Activated B cell treated with CpG ODN at 0.5 μM for 24 hours (primary cell): Measurements from ENCODE around the gene CAMKMT. TPM values are rescaled to one million over a fixed set of nuclear protein-coding genes. Genes with fewer than 3 reads are reported as not detected.

Source experiments
- ATAC-seq: fragments of 200-7000 bp; cut with Tn5 transposase; one replicate; pipeline ENCODE4 v1.10.0; 2021; ENCODE audit warnings: low read depth, mild to moderate bottlenecking, moderate library complexity
- CTCF ChIA-PET: fragments of 350-600 bp; sonication (Branson Sonifier 250); formaldehyde crosslinking; loops from one replicate; lab custom pipeline; 2021; ENCODE audit warnings: antibody characterized with exemption; lab: Charles Lee
- POLR2A ChIA-PET: fragments of 350-600 bp; sonication (Branson Sonifier 250); formaldehyde crosslinking; loops from one replicate; lab custom pipeline; 2021; ENCODE audit warnings: antibody characterized with exemption; lab: Charles Lee
- DNase-seq: peaks from one replicate; pipeline ENCODE4 v3.0.0; 2022
- H3K27ac Mint-ChIP-seq: one replicate; pipeline ENCODE4 v1.8.0; 2020; ENCODE audit warnings: mixed read lengths
- H3K27me3 Mint-ChIP-seq: one replicate; pipeline ENCODE4 v1.8.0; 2021; ENCODE audit warnings: mixed read lengths
- H3K36me3 Mint-ChIP-seq: one replicate; pipeline ENCODE4 v1.8.0; 2021; ENCODE audit warnings: low read depth, mixed read lengths
- H3K4me1 Mint-ChIP-seq: one replicate; pipeline ENCODE4 v1.8.0; 2021; ENCODE audit warnings: mixed read lengths
- H3K4me3 Mint-ChIP-seq: one replicate; pipeline ENCODE4 v1.8.0; 2020; ENCODE audit warnings: mild to moderate bottlenecking, mixed read lengths
- H3K9me3 Mint-ChIP-seq: one replicate; pipeline ENCODE4 v1.8.0; 2020; ENCODE audit warnings: mixed read lengths
- intact Hi-C: fragments of 100-400 bp; cut with micrococcal nuclease; formaldehyde crosslinking; loops from one replicate; pipeline ENCODE4 v1.15.1; 2024
- total RNA-seq: library from RNA; stranded (reverse); gene quantifications from 2 replicates; pipeline ENCODE4 v1.2.3, GENCODE V29; 2022
- TF ChIP-seq, protein P1 (sequence below): fragments of 200-600 bp; IDR thresholded peaks from one replicate; pipeline ENCODE4 v1.8.0; 2022; ENCODE audit warnings: antibody characterized with exemption, mild to moderate bottlenecking

Gene CAMKMT
- total RNA-seq, 1 donor from 2014 or later = 21.2 TPM

DNA sequence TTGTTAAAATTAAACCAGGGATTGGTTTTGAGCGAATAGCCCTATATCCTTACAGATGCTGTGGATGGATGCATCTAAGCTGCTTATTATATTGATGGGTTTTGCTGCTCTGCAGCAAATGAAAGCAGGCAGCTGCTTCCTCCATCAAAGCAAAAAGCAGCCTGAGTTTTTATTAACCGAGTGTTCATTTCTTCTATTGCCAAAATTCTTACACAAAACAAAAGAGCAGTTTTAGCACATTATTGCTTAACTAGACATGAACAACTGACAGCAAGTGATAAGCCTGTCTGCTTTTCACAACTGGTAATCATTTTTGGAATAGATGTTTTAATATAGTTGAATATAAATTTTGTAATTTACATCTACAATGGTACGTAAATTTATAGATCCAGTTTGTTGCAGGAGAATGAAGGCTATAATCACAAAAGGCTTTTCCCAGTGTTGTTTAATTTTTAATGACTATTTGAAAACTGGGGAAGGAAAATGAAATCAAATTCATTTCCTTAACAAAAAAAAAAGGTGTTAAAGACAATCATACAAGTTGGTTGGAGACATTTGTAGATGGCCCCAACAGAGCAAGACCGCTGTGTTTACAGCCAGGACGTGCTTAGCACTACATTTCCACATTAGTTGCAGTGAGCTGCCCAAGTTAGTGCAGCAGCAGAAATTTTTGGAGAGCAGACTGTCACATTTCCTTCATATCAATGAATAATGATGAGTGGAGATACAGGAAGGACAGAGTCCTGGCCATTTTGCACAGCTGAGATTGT is 326.1 kb downstream of the CAMKMT start:
- ChIA-PET CTCF (no interaction called here), POLR2A (no interaction called here)
- Mint-ChIP-seq H3K27me3 (no peaks in the 10 kb centered on the region), H3K9me3 (no peaks in the 10 kb centered on the region), H3K27ac (no peak overlapping the region), H3K36me3 (no peaks in the 10 kb centered on the region), H3K4me3 (no peak overlapping the region), H3K4me1 (peaks cover 2% of the 10 kb centered on the region)
- TF ChIP-seq, protein P1, sequence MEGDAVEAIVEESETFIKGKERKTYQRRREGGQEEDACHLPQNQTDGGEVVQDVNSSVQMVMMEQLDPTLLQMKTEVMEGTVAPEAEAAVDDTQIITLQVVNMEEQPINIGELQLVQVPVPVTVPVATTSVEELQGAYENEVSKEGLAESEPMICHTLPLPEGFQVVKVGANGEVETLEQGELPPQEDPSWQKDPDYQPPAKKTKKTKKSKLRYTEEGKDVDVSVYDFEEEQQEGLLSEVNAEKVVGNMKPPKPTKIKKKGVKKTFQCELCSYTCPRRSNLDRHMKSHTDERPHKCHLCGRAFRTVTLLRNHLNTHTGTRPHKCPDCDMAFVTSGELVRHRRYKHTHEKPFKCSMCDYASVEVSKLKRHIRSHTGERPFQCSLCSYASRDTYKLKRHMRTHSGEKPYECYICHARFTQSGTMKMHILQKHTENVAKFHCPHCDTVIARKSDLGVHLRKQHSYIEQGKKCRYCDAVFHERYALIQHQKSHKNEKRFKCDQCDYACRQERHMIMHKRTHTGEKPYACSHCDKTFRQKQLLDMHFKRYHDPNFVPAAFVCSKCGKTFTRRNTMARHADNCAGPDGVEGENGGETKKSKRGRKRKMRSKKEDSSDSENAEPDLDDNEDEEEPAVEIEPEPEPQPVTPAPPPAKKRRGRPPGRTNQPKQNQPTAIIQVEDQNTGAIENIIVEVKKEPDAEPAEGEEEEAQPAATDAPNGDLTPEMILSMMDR = no peak
- DNase-seq (no peak), ATAC-seq (no peak)
- intact Hi-C loops = no loop called here

DNA sequence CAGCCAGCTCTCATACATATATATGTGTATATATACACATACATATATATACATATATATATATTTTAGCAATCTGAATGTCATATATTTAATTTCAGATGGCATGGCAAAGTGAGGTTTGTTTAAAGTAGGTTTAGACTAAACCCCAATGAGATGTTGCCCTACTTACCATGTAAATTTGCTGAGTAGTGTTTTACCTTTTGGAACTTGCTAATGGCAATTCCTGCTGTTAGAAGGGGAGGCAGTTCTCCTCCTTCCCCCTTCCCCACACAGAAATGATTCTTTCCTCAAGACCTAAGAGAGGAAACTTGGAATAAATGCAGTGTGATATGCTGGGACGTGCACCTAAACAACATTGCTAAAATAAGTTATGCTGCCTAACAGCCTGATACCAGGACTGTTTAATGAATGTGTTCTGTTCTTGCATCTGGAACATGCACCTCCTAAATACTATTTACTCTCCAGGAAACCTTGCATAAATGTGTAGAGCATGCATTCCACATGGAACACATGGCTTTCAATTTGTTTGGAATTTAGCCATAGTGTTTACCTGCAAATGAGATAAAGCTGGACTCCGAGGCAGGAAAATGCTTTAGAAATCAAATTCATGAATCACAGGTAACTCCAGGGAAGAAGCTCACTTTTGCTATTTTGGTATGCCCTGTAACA is 326.8 kb downstream of the CAMKMT start:
- POLR2A ChIA-PET = no interaction called here
- CTCF ChIA-PET = no interaction called here
- Mint-ChIP-seq H3K9me3 (no peaks in the 10 kb centered on the region), H3K4me1 (peaks cover 2% of the 10 kb centered on the region), H3K27ac (no peak overlapping the region), H3K36me3 (no peaks in the 10 kb centered on the region), H3K4me3 (no peak overlapping the region), H3K27me3 (no peaks in the 10 kb centered on the region)
- no peak for ATAC-seq
- intact Hi-C loops = no loop called here
- TF ChIP-seq, protein P1 = no peak
- no peak for DNase-seq

DNA sequence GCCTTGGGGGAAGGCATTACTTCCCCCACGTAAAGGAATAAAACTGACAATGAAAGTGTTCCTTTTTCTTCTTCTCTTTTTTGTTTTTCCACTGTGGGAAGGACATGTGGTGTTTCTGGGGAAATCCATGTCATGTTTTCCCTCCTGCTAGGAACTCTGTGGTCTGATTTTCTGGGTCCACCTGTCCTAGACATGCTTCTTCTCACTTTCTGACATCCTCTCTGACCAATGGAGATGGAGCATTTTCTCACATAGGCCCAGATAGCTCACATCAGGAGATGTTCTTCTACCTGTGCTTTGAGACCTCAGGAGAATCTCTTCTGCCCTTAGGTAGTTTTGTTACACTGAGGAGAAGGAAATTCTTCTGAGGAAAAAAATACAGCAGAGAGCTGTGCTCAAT is 327.8 kb downstream of the CAMKMT start:
- Mint-ChIP-seq H3K9me3 (no peaks in the 10 kb centered on the region), H3K4me3 (no peak overlapping the region), H3K27me3 (no peaks in the 10 kb centered on the region), H3K36me3 (no peaks in the 10 kb centered on the region), H3K27ac (no peak overlapping the region), H3K4me1 (peaks cover 2% of the 10 kb centered on the region)
- POLR2A ChIA-PET = no interaction called here
- intact Hi-C loops = no loop called here
- CTCF ChIA-PET = no interaction called here
- DNase-seq (no peak), ATAC-seq (no peak)
- TF ChIP-seq, protein P1 = no peak

DNA sequence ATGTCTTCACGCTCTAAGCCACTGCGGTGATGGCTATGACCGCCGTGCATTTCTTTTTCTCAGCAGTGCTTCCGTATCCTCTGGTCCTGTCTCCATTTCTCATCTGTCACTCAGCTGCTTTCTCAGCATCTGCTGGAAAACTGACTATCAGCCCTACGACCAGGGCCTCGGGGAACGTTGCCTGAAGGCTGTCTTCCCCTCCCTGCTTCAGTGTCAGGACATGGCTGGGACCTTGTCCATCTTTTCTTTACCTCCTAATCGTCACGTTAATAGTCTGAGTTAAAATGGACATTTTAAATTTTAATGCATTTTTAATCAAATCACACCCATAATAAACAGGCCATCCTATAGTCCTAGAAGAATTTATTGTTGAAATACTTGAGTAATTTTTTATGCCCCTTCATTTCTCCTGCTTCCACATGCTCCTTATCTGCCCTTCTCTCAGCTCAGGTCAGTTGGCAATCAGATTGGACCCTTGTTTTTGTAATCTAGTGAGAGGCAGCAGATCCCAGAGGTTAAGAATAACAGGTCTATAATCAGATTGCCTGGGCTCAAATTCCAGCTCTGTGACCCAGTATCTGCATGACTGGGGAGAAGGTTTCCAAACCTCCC is 329.5 kb downstream of the CAMKMT start:
- ChIA-PET CTCF (no interaction called here), POLR2A (no interaction called here)
- Mint-ChIP-seq H3K27ac (no peak overlapping the region), H3K36me3 (no peaks in the 10 kb centered on the region), H3K9me3 (no peaks in the 10 kb centered on the region), H3K4me3 (no peak overlapping the region), H3K4me1 (peaks cover 2% of the 10 kb centered on the region), H3K27me3 (no peaks in the 10 kb centered on the region)
- intact Hi-C loops = no loop called here
- TF ChIP-seq, protein P1 = no peak
- DNase-seq (no peak), ATAC-seq (no peak)

DNA sequence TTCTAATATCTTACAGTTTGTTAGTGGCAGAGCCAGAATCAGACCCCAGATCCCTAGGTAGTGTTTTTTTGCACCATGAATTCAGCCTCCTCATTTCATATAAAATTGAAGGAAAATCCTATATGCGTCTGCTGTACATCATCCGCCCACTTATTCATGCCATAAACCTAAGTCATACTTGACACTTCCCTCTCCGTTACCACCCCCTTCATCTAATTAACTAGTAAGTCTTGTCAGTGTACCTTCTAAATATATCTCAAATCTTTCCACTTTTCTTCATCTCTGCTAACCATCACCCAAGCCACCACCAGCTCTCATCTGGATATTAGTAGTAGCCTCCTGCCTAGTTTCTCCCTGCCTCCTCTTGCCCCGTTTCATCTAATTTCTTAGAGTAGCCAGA is 331.1 kb downstream of the CAMKMT start:
- TF ChIP-seq, protein P1 = no peak
- Mint-ChIP-seq H3K27ac (no peak overlapping the region), H3K4me1 (peaks cover 2% of the 10 kb centered on the region), H3K4me3 (no peak overlapping the region), H3K27me3 (no peaks in the 10 kb centered on the region), H3K36me3 (no peaks in the 10 kb centered on the region), H3K9me3 (no peaks in the 10 kb centered on the region)
- DNase-seq (no peak), ATAC-seq (no peak)
- CTCF ChIA-PET = no interaction called here
- POLR2A ChIA-PET = no interaction called here
- intact Hi-C loops = no loop called here
